DMS 273 (cell line): ENCODE data around the gene CLTC.
A peak's percentile ranks its signal among the peaks of the same experiment; 100 is the strongest.
"Not testable (repeated sequence)": the region's sequence is repeated elsewhere in the genome, so short reads cannot be mapped to it uniquely, and the experiment has no call there.

Source experiments
- DNase-seq: peaks from one replicate; lab custom pipeline; 2025; ENCODE audit not compliant: unreplicated experiment; lab: John Stamatoyannopoulos, UW

The CLTC gene

DNA sequence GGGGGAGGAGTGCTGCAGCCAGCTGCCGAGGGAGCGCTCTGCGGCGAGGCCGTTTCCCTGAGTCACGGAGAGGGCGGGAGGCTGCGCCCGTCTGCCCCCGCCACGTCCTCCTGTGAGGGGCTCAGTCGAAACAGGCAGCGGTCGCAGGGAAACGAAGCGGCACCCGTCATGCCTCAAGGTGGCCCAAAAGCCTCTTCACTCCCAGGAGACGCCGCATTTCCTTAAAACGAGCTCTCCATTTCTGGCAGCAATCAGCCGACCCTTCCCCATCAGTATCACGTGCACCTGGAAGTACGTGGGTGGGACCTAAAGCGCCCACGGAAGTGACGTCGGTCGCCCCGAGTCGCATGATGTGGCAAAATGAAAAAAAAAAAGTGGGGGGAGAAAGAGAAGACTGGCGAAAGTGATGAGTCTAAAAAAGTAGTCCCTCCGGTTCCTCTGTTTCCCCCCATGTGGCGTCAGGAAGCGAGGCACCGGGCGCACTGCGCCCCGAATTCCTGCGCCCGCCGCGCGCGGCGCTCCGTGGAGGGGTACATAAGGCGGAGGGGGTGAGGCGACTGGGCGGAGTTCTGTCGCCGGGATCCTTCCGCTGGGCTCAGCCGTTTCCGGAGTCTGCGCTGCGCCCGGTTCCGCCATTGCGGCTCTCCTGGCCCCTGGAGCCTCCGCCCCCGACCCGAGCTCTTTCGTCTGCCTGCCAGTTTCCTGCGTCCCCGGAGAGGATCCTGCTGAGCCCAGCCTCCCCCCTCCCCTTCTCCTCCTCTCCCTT lies at the start of gene CLTC:
Gene CLTC (plus strand): TSS at position 598 of the 766 bp plus-strand sequence. CDS start 237 bp downstream, outside the sequence.
- DNase-seq = peak; percentile 99

DNA sequence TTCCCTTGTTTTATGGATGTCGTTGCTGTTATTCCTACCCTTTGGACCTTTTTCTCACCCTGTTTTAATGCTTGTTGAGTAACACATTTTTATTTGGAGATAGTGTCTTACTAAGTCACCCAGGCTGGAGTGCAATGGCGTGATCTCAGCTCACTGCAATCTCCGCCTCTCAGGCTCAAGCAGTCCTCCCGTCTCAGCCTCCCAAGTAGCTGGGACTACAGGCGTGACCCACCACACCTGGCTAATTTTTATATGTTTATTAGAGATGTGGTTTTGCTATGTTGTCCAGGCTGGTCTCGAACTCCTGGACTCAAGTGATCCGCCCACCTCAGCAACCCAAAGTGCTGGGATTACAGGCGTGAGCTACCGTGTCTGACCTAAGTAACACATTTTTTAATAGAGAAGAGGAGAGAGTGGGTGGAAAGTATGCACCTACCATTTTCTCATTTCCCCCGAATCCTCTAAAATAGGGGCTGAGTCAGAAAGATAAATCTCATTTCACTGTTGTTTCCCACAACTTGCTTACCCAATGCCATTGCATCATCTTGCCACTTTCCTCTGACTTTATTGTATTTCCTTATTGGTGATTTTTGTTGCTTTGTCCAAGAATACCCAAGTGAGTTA lies 47.3 kb upstream of the CLTC start:
- no peak for DNase-seq

DNA sequence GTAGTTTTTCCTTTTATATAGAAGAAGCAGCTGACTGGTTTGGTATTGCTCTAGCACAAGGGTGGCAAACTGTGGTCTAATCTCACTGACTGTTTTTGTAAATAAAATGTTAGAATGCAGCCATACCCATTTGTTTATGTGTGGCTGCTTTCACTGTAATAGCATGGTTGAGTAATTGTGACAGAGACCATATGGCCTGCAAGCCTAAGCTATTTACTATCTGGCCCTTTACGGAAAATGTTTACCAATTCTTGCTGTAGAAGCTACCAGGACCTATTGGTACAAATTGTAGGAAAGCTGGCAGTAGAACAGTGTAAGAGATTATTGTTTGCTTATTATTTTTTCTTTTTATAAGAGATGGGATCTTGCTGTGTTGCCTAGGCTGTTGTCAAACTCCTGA lies 35.5 kb upstream of the CLTC start:
- DNase-seq = not testable (repeated sequence)

DNA sequence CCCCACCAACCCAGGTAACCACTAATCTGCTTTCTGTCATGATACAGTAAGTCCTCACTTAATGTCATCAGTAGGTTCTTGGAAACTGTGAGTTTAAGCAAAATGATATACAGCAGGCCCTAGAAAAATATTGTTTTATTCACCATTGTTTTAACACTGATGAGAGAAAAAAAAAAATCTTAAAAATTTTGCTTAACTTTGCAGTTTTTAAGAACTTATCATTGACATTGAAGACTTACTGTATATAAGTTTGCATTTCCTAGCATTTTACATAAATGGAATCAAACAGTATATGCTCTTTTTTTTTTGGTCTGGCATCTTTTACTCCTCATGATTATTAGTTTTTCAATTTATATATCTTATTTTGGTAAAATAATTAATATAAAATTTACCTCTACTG lies 19.5 kb upstream of the CLTC start:
- DNase-seq = no peak

DNA sequence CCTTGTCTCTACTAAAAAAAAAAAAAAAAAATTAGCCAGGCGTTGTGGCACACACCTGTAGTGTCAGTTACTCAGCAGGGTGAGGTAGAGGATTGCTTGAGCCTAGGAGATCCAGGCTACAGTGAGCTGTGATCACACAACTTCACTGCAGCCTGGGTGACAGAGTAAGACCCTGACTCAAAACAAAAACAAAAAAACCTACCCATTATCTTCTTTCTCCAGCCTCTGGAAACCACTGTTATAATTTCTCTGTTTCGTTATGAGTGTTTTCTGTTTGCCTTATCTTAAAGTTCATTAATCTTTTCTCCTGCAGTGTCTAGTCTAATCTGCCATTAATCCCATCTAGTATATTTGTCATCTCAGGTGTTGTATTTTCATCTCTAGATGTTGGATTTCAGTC lies 18.6 kb upstream of the CLTC start:
- DNase-seq = no peak

DNA sequence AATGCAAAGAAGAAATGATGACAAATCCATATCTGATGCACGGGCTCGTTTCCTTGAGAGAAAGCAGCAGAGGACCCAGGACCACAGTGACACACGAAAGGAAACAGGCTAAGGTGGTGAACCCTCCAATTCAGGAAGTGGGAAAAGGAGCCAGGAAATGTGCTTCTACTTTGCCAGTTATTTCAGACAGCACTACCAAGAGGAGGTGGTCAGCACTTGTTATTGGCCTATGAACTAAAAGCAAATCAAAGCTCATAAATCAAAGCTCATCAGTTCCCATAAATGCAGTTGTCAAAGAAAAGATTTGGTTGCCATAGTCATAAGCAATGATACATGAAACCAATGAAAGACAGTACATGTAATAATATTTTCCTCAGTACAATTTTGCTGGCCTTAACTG lies 12.6 kb upstream of the CLTC start:
- no peak for DNase-seq

DNA sequence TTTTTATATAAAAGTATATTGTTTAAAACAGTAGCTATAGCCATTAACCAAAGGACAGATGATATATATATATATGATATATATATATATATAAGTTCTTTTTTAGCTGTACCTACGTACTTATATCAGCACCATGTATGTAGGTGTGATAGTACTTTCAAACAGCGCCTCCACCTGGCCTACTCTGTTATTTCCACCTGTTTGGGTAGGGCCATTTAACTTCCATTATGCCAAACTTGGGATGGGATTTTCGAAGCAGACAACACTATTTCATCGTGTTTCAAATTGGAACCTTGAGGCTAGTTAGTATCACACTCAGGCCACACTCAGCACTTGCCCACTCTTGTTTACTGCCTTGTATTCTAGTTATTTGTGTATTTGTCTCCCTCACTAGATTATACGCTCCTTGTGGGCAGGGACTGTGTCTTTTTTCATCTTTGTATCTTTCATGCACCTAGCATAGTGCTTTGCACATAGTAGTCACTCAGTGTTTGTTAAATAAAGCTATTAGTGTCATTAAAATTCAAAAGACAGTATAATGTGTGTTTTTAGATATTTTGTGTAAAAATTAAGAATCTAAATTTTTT lies 11.8 kb upstream of the CLTC start:
- DNase-seq = peak; percentile 40

DNA sequence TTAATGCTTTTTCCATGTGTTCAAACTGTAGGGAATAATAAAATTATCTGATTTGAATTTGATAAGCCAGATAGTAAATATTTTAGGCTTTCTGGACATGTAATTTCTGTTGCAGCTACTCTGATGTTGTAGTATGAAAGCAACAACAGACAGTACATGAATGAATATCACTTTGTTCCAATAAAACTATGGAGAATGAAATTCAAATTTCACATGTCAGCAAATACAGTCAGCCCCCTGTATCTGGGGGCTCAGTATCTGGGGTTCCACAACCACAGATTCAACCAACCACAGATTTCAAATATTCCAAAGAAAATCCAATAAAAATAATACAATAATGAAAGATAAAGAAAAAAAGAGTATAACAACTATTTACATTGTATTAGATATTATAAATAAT lies 8.2 kb upstream of the CLTC start:
- DNase-seq = no peak

DNA sequence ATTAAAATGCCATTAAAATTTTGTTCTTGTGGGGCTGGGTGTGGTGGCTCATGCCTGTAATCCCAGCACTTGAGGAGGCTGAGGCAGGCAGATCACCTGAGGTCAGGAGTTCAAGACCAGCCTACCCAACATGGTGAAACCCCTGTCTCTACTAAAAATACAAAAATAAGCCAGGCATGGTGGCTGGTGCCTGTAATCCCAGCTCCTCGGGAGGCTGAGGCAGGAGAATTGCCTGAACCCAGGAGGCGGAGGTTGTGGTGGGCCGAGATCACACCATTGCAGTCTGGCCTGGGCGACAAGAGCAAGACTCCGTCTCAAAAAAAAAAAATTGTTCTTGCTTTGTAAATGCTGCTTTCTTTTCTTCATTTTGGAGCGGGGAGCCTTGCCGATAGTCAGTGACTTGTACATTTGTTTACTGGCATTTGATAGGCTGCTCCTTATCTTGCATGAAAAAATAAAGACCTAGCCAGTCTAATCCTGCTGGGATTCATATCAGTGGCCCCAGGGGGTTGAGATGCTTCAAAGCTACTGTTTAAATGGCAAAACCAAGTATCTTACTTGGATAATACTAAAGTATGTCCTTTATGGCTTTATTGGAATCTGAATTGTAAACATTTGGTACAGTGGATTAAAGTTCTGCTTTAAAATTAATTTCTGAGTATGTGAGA lies 3.3 kb upstream of the CLTC start:
- no peak for DNase-seq

DNA sequence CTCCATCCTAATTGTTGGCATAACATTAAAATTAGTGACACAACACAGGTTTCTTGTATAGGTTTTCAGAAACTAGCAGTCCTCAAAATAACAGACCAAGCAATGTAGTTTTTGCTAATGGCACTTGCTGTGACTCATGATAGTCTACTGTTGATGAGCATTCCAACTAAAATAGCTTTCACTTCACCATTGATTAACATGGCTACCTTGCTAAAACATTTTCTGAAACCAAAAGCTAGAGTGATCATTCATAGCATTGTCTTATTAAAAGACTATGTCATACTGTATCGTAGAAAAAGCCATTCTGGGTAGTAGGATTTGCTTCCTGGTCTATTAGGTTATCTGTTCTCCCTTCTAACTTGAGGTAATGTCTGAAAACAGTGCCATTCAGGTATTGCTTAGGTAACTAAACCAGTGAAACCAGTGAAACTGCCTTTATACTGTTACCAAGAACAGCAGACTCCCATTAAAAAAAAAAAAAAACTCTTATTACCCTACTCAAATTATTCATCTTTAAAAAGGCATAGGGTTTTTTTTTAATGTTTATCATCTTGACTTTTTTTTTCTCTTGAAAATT lies 2.5 kb upstream of the CLTC start:
- DNase-seq = no peak

DNA sequence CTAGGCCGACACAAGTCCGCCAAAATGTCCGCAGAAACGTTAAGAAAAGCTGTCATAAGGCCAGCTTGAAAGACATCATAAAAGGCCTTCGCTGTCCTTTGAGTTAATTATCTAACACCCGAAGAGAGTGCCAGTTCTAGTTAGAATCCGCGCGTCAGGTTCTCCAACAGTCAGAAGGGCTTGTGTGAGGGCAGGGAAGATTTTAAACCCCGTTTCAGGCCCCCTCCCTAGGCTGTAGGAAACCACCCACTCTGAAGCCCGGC lies 729 bp upstream of the CLTC start:
- no peak for DNase-seq

DNA sequence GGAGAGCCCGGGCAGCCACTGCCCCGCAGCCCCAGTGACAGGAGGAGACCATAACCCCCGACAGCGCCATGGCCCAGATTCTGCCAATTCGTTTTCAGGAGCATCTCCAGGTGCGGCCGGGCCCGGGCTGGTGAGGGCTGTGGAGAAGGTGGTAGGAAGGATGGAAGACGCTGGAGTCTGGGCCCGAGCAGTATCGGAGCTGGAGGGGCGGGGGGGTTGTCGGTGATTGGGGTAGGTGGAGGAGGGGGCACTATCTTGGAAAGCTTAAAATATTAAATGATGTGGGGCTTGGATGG lies 317 bp downstream of the CLTC start:
- DNase-seq = no peak

DNA sequence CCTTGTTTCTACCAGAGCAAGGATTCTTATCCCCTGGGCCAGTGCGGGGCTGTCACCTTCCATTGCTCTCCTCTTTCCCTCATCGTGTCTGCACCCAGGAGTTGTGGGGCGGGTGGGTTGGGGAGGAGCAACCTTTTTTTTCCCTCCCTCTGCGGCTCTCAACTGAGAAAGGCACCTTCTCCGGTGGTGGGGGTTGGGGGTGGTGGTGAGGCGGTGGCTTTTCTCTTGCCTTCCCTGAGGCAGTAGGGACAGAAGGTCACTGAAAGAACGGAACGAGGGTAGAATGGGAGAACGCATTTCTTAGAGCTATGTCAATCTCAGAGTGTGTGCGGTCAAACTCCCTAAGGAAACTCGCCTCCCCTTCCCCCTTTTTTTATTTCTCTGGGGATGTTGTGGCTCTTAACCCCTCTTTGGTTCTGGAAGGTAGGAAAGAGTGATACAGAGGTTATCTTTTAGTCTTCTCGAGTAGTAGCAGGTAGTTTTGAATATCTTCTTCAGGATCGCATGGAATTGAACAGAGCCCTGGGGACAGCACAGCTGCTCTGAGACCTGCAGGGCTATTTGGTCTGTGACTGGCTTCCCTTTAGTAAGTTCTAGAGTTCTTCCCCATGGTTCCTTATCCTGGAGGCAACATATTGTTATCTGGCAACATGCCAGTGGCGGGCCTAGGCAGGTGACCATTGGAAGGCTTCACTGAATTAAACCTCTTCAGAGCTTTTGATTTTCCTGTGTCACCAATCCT lies 994 bp downstream of the CLTC start:
- DNase-seq = peak; percentile 72

DNA sequence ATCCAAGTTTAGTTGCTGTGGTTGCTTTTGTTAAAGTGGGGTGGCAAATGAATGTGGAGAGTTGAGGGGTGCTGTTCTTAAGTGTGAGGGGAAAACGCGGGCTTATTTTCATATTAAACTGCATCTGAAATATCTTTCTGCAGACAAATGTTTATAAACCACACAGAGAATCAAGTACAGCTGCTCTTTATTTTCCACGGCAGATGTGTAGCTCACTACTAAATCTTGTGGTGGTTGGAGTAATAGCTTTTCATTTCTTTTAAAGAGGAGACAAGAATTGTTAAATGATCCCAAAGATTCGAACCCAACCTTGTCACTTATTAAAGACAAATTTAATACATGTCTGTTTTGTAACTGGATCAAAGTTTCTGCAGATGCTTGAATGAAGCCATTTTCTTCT lies 2.1 kb downstream of the CLTC start:
- peak; percentile 15 for DNase-seq

DNA sequence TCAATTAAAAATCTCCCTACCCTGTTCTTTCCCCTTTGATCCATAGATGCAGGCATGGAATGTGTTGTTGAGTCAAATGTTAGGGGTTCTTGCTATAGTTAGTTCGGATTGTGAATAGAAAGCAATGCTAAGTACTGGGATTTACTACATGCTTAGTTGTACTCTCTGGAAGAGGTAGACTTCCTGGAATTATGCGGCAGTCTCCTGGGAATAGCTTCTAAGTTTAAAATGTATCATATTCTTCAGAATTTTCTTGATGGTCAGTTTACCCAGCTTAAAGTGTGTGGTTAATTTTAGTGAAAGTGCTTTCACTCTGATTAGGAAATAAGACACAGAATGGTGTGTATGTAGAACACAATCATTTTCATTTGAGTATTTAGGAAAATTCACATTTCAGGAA lies 3.5 kb downstream of the CLTC start:
- no peak for DNase-seq

DNA sequence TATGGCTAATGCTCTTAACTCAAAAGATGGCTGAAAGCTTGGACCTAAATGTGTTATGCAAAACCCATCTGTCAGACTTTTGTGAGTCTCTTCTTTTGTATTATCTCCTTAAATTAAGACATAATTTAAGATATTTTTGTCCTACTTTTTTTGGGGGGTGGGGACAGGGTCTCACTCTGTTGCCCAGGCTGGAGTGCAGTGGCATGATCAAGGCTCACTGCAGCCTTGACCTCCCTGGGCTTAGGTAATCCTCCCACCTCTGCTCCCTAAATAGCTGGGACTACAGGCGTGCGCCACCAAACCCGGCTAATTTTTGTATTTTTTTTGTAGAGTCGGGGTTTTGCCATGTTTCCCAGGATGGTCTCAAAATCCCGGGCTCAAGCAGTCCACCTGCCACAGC lies 7.1 kb downstream of the CLTC start:
- DNase-seq = no peak

DNA sequence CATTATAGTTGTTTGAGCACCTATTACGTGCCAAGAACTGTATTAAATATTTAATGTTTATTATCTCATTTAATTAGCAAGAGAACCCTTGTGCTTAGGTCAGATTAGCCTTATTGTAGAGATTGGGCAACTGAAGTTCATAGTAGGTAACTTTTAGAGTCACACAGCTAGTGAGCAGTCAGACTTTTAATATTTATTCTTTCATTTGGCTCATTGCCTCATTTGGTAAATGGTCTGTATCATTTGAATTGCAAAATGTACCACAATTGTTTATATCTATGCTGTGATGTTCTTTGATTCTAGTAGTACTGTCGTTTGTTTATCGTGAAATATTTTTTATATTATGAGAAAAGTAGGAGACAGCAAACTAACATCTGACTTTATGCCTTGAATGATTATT lies 7.6 kb downstream of the CLTC start:
- no peak for DNase-seq

DNA sequence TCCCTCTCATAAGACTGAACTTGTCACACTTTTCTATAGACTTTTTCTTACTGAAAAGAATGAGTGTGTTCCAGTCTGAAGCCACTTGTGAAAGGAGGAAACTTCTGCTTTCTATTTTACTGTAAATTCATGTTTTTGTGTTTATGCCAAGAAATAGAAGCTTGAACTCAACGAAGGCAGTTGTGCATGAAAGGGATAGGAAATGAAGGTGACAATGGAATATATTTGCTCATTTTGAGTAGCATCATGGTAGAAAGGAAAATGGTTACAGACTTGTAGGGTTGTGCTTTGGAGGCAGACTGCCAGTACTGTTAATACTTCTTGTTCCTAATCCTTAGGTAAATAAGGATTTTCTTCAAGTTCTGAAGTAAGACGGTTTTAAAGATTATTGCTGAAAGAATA lies 8.1 kb downstream of the CLTC start:
- DNase-seq = no peak

DNA sequence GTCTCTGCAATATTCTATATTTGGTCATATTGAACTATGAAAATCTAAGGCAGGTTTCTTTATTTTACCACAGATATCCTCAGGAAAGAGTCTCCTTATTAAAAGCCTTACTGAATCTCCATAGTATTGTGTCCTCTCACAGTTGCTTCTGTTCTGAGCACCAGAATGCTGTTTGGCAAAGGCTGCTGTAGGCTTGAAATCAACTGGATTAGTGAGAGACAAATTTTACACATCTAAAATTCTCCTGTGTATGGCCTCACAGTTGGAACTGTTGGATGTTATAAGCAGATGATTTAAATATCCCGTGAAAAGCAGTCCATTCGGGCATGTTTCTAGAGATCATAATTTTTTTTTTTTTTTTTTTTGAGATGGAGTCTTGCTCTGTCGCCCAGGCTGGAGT lies 9.5 kb downstream of the CLTC start:
- no peak for DNase-seq

DNA sequence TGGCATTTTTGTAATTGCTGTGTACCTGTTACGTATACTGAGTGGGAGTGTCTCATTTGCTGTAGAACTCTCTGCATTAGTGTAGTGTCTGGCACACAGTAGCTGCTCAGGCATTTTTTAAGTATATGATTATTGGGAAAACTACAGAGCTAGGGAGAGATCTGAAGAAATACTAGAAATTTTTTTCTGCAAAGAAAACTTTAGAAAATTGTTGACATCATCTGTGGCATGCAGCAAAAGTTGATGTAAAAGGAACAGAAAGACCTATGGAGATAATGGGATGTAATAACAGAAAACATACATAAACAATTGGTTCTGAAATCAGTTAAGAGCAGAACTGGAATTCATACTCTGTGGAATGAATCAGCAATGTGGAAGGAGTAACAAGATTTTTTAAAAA lies 11.6 kb downstream of the CLTC start:
- DNase-seq = no peak

DNA sequence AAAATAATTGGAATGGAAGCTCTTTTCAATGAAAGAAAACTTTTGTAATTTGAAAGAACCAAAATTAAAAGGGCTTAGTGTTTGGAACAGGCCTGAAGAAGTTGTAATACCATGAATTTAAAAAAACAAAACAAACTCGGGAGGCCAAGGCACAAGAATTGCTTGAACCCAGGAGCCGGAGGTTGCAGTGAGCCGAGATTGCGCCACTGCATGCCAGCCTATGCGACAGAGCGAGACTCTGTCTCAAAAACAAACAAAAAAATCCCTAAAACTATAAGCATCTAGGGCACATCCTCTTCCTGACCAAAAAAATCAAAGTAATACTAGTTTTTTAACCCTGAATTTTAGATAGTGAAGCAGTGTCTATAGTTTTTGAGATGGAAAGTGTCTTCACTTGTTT lies 12.7 kb downstream of the CLTC start:
- no peak for DNase-seq
